ENCODE data around the gene NRCAM.

DNA sequence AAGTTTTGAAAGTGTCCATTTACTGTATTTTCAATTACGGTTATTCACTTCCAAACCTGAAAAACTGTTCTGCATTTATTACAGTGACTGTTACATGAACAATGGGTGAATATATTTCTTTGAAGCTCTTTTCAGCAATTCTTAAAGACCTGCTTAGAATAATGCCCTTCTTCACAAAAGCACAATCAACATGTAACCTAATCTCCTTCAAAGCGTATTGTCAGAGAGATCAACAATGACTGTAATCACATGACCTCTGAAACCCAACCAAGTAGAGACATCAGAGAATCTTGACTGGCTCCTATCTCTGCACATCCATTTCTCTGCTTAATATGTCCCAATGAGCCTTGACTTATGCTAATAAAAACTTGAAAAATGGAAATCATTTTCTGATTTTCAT is 126.7 kb downstream of the NRCAM start:
- no peak for TF ChIP-seq EZH2phosphoT487 (conservative IDR thresholded peaks at IDR 0.05; ENCODE audit: low read length)
- TF ChIP-seq, protein P1, sequence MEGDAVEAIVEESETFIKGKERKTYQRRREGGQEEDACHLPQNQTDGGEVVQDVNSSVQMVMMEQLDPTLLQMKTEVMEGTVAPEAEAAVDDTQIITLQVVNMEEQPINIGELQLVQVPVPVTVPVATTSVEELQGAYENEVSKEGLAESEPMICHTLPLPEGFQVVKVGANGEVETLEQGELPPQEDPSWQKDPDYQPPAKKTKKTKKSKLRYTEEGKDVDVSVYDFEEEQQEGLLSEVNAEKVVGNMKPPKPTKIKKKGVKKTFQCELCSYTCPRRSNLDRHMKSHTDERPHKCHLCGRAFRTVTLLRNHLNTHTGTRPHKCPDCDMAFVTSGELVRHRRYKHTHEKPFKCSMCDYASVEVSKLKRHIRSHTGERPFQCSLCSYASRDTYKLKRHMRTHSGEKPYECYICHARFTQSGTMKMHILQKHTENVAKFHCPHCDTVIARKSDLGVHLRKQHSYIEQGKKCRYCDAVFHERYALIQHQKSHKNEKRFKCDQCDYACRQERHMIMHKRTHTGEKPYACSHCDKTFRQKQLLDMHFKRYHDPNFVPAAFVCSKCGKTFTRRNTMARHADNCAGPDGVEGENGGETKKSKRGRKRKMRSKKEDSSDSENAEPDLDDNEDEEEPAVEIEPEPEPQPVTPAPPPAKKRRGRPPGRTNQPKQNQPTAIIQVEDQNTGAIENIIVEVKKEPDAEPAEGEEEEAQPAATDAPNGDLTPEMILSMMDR (IDR thresholded peaks at IDR 0.05; ENCODE audit: insufficient read depth, low read length, poor library complexity, severe bottlenecking), result no peak

Measured in SU-DHL-6 (cell line).